GM21515 (cell line): ENCODE results near the gene RPS5.

ENCODE experiments used
- ATAC-seq: cut with Tn5 transposase; IDR thresholded peaks from one replicate; pipeline ENCODE4 v1.9.1; 2021; ENCODE audit not compliant: unreplicated experiment

Gene RPS5

DNA sequence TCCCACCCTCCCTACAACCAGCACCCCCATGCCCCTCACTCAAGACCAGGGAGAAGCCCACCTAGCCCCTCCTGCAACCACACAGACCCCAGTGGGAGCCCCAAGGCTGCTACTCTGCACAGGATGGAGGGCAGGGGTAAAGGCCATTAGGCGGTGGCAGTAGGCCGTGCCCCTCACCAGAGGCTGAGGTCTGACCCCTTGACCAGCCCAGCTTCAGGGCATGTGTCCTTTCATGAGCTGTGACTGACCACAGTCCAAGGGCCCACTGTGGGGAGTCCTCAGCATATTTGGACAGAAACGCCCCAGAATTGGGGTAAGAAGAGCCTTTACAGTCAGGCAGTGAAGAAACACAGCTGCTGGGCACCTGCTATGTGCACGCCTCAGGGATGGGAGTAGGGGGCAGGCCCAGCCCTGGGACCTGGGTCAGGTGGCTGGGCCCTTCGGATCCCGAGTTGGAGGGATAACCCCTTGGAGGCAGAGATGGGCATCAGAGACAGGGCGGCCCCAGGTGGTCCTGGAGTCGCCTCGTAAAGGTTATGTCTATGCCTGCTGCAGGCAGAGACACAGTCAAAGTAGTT, 1.7 kb upstream of the RPS5 start:
- no peak for ATAC-seq

DNA sequence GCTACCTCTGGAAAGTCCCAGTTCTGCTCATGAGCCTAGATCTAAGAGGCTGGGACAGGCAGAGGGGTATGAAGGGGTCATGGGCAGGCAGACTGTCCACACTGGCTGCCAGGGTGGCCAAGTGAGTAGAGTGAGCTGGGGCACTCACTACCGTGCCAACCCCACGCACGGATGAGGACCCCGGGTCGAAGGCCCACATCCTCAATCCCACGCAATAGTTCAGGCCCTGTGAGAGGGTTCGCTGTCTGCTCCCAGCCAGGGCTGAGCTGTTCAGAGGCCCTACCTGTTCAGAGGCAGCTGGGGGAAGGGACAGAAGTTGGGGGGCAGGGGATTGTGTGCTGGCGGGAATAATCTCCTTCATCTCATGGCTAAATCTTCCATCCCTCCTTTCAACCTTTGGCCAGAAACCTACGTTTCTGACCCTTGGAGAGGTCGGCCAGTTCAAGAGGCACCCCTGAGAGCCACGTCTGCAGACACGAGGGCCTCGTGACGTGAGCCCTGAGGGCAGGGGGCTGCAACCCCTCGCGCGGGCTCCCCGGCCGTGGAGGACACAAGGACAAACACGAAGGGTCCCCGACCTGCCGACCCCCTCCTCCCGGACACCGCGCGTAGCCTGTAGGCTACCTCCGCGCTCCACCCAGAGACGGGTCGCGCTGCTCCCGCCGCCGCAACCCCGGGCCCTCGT, 1.0 kb upstream of the RPS5 start:
- peak; percentile 15 for ATAC-seq

DNA sequence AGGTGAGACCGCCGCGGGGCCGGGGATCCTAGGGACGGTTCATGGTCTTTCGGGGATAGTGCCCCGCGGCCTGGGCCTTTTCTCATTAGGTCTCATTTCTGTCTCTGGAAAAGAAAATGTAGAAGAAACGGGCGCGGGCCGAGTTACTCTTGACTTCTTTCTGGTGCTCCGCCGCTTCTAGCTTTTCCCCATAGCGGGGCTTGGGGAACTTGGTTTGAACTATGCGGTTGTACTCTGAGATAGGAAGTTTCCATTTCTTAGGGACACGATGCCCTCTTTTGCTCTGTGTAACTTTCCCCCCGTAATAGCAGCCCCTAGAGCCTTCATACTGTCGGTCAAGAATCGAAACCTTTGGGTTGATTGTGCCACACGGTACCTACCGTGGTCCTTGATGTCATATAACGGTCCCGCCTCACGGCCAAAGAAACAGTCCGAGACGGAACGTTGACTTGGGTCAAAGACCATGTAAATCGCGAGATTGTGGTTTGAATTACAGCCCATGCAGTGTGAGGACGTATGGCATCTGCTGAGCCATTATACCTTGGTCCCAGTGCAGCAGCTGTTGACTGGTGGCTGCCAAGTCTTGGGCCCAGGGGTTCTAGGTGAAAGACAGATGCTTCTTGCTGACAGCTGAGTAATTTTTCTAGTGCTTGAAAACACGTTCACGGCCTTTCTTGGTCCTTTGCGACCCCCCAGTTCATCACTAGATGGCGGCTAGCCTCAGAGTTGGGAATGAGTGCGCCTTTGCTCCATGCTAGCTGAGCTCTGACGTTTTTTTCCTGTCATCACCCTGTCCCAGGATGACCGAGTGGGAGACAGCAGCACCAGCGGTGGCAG, 487 bp downstream of the RPS5 start:
- no peak for ATAC-seq

DNA sequence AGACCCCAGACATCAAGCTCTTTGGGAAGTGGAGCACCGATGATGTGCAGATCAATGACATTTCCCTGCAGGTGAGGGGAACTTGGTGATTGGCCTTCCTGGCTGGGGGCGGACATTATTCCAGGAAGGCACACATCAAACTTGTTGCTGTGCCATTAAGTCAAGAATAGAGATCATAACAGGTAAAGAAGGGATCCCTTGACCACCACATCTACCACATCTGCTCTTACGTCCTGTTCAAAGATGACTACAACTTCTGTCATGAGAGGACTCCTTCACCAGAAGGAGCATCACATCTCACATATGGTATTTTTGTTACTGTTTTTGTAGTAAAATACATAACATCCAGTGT, 1.1 kb downstream of the RPS5 start:
- no peak for ATAC-seq

DNA sequence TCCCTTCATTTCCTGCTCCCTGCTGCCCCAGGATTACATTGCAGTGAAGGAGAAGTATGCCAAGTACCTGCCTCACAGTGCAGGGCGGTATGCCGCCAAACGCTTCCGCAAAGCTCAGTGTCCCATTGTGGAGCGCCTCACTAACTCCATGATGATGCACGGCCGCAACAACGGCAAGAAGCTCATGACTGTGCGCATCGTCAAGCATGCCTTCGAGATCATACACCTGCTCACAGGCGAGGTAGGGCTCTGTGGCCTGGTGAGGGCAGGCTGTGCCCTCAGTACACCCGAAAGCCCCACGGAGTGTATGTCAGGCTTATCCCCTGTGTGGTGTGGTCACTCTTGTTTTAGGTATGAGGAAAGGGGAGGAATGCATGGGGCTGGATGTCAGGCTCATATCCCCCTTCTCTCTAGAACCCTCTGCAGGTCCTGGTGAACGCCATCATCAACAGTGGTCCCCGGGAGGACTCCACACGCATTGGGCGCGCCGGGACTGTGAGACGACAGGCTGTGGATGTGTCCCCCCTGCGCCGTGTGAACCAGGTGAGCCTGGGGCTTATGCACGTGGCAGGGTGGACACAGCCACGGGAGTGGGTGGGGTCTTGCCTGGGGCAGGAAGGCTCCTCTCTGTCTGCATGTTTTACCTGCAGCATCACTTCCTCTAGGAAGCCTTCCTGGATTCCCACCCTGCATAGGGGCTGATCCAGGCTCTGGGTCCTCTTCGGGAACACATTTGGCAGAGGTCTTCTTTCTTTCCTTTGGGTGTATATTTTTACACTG, 6.1 kb downstream of the RPS5 start:
- no peak for ATAC-seq

DNA sequence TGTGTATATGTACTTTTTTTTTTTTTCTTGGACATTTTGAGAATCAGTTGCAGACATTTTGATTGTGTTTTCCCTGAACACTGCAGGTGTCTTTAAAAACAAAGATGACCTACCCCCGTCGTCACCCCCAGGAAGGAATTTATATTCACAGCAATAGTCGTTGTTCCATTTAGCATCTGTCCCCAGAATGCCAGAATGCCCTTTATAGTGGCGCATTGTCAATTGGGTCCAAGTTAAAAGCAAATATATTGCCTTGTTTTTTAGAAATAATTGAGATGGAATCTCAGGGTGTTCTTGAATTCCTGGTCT, 6.6 kb downstream of the RPS5 start:
- ATAC-seq, result no peak

DNA sequence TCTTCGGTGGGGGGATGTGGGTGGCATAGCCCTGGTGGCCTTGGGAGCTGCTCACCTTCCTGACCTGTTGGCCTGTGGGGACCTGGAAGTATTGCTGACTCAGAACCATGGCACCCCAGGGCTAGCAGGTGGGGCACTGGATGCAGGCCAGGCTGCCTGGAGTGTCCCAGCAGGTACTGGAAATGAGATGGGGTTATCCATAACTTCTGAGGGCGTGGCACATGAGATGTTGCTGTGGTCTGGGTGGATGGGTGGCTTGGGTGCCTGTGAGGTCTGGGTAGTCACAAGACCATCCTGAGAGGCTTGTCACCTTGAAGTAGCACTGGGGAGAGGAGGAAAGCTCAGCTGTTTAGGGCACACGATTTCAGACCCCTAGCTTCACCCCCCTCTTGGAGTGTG, 7.8 kb downstream of the RPS5 start:
- ATAC-seq, result no peak

DNA sequence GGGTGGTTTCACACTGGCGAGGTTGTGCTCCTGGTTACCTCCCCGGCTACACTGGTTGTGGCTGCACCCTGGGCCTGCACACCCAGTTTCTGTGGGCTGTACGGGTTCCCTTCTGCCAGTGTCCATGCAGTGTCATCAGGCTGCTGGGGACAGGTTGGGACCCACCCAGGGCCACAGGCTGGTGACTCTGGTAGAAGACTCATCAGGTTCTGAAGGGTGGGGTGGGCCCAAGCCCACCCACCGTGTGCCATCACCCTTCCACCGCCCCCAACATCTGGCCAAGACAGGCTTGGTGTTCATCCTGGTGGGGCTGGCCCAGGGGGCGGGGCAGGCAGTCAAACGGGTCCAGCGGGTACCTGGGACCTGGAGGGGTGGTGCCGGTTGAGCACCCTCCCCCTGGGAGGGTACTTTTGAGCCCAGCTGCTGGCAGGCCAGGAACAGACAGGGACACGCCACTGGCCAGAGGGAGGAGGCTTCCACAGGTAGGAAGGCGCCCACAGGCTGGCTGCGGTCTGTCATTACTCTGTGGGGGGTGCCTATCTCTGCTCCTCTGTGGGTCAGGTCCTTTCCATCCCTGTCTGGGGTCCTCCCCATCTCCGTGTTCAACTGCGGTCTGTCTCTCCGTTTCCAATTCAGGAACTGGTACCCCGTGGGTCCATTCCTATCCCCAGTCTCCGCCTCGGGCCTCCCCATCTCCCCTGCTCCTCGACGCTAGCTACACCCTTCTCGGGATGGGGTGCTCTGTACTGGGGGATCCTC, 8.3 kb downstream of the RPS5 start, which contains the start of gene RNF225:
TSS of gene RNF225 (plus strand) at position 437 of the 759 bp plus-strand sequence. CDS start 434 bp downstream, outside the sequence.
- ATAC-seq, result no peak

DNA sequence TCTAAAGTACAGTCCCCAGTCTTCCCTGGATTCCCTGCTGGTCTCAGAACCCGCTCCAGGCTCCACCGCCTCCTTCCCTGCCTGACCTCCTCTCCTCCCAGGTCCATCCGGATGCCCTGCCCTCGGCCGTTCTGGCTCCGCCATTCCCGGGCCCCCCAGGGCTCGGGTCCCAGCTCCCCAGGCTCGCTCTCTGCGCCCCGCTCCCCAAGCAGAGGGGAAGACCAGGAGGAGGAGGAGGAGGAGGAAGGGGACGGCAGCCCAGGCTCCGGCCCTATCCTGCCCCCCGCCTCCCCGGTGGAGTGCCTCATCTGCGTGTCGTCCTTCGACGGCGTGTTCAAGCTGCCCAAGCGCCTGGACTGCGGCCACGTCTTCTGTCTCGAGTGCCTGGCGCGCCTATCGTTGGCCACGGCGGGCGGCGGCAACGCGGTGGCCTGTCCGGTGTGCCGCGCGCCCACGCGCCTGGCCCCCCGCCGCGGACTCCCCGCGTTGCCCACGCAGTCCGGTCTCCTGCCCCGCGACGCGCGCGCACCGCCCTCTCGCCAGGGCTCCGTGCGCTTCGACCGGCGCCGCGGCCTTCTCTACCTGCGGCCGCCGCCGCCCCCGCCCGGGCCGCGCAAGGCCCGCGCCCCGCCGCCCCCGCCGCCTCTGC, 9.0 kb downstream of the RPS5 start:
- no peak for ATAC-seq

DNA sequence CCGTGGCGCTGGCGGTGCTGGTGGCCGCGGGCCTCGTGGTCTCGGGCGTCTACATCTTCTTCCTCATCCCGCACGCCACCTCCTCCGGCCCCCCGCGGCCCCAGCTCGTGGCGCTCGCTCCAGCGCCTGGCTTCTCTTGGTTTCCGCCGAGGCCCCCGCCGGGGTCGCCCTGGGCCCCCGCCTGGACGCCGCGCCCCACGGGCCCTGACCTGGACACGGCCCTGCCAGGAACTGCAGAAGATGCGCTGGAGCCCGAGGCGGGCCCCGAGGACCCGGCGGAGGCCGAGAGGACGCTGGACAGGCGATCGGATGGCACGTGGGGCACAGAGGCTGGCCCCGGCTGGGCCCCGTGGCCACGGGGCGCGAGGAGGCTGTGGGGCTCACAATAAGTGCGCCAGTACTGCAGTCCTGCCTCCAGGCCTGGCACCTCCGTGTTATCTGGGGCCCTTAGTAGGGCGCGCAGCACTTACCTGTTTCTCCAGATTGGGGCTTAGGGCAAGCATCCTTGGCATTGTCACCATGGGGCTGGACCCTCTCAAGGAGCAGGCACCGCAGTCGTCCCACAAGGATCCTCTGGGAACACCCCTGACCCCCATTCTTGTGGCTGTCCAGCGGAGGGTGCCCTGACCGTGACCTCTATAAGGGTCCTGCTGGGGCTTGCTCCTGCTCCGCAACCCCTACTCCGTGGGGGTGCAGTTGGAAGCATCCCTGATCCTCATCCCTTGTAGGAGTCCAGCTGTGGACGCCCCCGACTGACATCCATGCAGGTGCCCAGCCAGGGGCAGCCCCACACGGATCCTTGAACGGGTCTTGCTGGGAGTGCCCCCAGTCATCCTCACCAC, 9.8 kb downstream of the RPS5 start:
- ATAC-seq, result no peak

DNA sequence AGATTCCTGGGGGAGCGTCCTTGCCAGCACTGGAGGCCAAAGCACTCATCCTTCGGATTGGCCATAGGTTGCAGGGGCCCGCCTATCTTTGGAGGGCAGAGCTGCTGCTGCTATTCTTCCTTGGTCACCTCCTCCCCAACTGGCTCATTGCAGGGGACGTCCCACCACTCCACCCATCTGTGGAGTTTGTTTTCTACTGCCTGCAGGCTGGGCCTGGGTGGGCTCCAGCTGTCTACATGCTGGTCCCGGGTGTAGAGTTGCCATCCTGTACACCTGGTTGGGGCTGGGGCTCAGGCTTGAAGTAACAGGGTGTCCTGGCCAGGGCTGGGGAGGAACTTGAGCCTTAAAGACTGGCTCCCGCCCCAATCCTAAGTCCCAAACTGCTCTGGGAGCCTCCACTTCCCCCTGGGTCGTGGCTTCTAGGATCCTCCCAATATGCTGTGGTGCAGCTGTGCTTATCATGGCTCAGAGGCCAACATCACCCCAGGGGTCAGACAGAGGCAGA, 10.5 kb downstream of the RPS5 start:
- no peak for ATAC-seq

DNA sequence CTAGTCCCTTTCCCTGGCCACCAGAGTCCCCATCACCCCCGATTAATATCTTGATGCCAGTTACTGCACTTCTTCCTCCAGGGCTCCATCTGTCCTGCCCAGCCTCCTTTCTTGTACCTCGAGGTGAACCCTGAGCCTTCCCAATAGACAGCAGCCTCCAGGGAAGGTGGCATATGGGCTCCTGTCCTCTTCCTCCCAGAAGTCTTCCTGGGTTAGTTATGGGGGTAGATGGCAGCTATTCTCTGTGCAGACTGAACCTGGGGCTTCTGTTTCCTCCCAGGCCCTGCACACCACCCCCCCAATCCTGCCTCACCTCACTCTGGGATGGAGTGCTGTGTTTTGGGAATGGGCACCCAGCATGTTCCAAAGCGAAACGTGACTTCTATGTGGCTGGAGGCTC, 11.0 kb downstream of the RPS5 start:
- no peak for ATAC-seq

DNA sequence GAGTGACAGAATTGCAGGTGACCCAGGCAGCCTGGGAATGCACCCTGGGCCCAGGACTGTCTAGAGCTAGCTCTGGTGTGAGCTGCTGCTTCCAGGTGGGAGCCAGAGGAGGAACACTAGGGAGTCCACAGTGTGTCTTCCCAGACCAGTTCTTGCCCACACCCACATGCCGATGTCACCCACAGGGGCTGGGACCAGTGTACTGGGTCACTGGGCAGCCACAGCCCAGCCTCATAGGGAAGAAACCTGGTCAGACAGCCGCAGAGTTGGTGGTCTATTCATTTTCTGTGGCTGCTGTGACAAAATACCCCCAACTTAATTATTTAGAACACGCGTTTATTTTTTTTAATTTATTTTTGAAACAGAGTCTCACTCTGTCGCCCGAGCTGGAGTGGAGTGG, 11.5 kb downstream of the RPS5 start:
- no peak for ATAC-seq

DNA sequence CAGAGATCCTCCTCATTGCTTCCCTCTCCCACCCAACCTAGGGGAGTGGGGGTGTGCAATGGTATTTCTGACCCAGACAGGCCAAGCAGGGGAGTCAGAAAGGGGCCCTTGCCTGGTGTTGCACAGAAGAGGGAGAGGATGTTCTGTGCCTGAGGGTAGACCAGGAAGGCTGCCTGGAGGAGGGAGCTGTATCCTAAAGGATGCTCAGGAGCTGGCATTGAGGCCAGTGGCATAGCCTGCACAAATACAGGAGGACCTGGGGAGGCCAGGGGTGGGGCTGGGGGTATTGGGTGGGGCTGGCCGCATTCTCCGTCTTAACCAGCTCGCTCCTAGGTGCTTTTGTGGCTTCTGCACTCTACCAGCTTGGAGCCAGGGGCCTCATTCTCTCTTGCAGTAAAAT, 12.8 kb downstream of the RPS5 start:
- ATAC-seq, result no peak

DNA sequence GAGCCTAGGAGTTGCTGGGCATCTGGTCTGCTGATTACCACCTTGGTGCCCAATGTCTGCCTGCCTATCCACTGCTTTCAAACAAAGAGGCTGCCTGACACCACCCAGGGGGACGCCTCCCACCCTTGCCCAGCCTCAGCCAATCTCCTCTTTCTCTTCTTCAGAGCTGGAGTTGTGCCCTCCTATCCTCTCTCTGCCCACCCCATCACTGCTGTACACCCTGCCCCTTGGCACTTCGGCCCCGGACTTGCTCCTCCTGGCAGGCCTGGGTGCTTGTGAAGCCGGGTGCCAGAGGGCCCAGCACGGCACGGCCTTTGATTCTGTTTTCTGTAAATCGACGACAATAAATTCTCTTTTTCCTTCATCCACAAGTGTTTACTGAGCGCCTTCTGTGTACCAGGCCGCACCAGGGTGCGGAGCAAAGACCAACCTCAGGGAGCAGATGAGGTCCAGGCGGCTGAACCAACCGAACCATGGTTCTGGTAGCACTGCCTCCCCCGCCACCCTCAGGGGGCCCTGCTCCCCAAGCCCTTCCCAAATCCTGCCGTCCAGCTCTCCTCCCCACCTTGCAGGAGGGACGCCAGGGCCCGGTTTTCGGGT, 13.3 kb downstream of the RPS5 start:
- no peak for ATAC-seq

DNA sequence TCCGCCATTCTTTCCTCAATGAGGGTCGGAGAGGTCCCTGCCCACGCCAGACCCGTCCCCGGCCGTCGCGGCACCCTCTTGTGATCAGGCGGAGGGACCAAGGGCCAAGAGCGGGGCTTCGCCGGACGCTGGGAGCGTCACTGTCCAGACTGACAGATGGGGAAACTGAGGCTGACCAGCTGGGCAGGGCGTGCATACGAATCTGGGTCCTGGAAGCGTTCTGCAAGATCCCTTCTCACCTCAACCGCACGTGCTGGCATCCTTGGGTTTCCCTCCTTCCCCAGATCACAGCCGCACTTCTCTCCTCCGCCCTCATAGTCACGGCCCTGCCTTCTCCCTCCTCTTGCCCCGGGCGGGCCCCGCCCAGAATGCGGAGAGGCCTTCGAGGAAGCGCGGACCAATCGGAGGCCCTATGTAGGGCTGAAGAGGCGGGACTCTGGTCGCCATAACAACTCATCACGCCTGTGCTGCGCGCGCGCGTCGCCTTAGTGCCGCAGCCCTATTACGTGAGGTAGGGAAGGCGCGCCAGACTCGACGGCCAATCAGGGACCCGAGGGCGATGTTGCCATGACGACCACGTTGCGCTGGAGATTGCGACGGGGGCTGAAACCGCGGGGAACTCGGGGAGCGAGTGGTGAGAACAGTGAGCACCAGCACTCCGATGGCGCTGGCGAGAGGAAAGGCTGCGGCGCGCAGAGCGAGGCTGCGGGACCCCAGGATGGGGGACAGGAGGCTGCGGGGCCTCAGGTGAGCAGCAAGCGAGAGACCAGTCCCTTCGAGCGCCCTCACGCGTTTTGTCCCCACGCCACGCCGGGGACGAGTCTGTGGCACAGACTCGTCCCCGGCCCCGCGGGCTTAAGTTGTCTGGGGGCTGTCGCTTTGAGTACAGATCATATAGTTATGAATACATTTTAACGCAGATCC, 14.1 kb downstream of the RPS5 start:
- ATAC-seq, result peak; percentile 96

DNA sequence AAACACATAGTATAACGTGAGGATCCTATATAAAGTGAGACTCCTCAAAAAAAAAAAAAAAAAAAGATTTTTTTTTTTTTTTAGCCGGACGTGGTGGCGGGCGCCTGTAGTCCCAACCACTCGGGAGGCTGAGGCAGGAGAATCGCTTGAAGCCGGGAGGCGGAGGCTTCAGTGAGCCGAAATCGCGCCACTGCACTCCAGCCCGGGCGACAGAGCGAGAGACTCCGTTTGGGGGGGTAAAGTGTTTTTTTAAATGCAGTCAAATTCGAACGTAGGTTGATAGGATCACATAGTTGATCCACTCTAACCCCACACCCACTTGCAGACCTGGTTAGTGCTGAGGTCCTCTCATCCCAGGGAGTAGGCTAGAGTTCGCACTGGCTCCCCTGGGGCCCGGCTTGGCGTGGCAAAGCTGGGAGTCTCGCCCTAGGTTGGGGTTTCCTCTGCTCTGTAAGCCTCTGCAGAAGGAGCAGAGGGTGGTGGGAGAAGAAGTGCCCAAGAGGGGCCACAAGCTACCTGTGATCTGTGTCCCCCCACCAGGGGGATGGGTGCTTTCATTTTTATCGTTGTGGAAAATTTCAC, 14.9 kb downstream of the RPS5 start:
- ATAC-seq, result no peak
